T-helper 9 cell (primary cell): ENCODE results near the gene INSL3.
A peak's percentile ranks its signal among the peaks of the same experiment; 100 is the strongest.

Source experiments
- DNase-seq: peaks from one replicate; pipeline ENCODE4 v3.0.0-alpha.2; 2020

The INSL3 gene

DNA sequence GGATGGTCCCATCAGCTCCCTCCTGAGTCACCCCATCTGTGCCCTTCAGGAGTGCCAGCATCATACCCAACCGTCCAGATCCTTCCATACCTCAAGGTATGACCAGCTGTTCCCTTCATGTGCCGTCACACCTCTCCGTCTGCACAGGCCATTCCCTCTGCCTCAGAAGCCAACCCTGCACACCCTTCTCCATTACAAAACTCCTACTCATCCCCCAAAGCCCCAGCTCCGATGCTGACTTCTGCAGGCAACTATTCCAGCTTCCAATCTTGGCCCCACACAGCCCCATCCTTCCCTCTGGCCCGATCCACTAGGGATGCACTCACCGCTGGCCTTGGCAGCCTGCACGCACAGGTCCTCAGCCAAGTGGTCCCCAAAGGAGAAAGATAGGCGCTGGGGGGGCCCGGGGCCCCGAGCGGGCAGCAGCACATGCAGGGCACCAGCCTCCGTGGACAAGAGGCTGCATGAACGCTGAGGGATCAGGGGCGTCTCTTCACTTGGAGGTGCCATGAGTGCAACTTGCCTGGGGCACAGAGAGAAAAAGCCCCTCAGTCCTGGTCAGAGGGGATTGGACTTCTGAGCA is 22.7 kb upstream of the INSL3 start:
- DNase-seq, result no peak

DNA sequence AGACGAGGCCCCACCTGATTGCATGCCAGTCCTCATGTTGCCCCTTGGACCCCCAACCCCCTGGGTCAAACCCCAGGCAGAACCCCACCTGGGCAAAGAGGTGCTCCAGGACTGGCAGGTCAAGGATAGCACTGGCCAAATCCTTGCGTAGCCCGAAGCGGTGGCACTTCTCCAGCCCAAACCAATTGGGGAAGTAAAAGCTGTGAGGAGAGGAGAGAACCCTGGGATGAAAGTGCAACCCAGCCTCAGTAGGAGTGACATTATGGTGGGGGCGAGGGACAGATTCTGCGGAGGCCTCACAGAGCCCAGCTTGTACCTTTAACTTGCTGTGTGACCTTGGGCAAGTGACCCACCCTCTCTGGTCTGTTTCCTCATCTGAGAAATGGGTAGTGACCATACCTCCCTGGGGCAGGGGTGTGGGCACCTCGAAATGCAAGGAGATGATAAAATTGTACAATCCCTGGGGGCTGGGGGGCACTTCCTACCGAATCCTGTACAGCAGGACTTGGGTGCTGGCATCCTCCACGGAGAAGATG is 22.0 kb upstream of the INSL3 start:
- no peak for DNase-seq

DNA sequence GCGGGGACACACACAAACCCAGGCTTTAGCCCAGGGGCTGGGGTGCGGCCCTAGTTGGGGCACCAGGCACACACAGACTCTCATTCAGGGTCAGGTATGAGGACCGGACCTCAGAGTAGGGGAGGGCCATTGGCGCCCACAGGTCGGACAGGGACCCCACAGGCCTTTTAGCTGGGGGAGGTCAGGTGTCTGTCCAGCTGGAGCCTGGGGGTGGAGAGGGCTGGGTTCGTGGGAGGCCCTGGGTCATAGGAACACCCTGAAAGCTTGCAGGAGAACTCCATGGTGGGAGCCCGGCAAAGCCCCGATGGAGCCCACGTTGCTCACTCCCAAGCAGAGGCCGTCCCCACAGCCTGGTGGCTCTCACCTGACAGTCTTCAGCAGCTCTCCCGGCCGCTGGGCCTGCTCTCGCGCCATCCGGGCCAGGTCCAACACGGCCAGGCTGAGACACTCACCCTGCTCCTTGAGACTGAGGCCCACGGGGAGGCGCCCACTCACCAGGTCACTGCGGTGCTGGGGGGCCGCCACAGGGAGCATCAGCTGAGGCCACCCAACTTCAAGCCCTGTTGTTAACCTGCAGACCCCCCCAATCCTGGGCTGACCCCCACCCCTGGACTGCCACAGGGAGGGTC is 21.5 kb upstream of the INSL3 start:
- no peak for DNase-seq

DNA sequence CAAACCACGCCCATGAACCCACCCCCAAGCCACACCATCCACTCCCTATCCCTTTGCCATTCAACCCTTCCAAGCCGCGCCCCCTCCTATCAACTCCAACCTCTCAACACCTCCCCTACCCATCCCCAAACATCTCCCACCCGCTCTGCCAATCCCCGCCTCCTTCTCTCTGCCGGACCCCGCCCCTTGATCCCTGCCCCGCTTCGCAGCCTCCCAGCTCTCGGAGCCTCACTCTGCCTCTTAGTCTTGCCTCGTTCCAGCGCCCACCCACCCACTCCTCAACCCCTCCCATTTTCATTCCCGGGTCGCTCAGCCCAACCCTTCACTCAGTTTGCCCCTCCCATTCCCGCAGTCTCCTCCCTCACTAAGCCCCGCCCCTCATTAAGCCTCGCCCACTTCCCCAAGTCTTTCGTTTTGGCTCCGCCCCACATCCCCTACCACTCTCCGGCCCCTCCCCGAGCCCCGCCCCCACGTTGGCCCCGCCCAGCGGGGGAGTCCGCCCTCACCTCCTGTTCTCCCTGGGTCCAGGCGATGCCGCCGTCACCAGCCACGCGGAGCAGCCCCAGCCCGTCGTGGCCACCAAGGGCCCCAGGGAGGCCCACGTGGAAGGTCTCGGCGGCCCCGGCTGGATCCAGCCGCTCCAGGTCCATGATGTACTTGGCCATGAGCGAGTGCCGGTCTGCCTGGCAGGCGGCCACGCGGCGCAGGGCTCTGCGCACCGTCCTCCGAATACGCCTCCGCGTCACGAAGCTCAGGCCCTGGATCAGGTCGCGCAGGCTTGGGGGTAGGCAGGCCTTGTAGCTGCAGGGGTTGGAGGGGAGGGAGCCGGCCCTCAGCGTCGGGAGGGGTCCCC is 20.7 kb upstream of the INSL3 start:
- DNase-seq, result peak; percentile 25

DNA sequence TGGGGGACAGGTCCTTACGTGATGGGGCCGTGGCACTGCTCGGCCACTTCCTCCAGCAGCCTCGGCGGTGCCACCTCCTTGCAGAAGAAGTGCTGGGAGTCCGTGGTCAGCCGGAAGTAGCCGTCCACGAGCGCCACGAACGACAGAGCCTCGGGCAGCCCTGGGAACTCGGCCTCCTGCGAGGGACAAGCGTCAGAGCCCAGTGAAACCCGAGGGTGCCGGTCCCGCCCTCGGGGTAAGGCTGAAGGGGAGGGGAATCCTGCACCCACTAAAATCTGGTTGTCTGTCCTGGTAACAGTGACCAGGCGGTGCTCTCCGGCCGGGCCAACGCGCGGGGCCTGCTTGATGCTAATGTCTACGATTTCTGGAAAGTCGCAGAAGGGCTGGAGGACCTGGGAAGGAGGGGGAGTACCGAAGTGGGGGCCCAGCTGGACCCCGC is 20.1 kb upstream of the INSL3 start:
- no peak for DNase-seq

DNA sequence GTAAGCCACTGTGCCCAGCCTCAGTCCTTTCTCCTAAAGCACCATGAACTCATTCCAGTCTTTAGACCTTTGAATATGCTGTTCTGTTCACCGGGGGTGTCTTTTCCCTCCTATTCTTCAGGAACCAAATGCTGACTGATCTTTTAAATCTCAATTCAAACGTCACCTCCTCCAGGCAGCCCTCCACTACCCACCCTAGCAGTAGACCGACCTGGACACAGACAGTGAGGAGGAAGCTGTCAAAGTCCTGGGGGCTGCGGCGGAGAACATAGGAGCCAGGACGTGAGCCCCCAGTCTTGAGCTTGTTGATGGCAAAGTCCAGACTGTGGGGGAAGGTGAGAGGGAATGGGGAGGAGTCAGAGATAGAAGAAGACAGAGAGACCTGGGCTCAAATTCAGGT is 18.7 kb upstream of the INSL3 start:
- DNase-seq, result no peak

DNA sequence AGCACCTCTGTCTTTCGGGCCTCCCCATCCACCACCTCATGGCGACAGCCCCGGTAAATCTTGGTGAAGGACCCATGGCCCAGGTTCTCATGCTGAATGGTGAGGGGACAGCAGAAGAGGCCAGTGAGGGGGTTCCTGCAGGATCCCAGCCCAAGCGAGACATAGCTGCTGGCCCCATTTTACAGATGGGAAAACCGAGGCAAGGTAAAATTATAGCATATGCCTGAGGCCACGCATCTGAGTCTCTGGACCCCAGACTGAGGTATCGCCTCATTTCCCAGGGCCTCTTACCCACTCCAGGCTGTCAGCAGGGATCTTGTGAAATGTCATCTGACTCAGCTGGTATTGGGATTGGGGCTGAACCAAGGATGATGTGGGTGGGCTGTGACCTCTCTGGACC is 16.7 kb upstream of the INSL3 start:
- no peak for DNase-seq

DNA sequence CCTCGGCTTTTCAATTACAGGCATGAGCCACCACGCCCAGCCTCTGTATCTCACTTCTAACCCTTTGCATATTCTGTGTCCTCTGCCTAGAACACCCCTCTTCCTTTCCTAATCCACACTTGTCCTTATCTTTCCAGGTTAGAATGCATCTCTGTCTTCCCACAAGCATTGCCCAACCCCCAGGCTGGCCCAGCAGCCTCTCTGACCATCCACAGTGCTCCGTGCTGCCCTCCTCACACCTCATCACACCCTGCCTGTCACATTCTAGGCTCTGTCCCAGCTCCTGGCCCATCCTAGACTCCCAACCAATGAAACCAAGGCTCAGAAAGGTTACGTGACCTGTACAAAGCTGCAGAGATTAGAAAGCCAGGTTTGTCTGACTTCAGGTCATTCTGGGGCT is 15.2 kb upstream of the INSL3 start:
- no peak for DNase-seq

DNA sequence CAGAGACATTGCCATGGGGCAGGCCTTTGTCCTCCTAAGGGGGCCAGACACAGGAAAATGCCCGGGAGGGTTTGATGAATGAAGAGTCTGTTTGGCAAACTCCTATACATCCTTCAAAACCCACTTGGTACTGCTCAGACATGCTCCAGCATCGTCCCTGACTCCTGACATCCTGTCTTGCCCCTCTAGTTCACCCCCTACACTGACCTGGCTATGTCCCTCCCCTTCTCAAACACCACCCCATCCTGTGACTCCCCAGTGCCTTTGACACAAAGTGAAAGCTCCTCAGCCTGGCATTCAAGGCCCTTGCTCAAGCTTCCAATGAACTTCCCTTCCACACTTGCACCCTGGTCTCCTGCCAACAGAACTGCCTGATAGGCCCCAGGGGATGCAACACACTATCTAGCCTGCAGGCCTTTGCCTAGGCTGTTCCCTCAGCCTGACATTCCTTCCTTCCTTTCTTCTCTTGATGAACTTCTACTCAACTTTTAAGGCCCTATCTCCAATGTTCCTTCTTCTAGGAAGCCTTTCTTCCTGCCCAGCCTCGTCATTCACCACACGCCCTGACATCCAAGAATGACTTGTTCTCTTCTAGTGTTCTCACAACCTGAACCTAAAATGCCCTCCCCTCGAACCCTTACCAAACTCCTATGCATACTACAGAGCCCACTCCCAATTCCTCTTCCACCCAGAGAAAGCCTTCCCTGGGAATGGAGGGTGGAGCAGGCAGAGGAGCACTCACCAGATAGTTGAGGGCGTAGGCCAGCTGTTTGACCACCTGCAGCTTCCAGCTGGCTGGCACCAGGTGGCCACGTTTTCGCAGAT is 14.1 kb upstream of the INSL3 start:
- DNase-seq, result no peak

- no peak for DNase-seq
These were observed 13.2 kb upstream of the INSL3 start for GRCh38 chr19:17834350-17835181.

GRCh38 chr19:17832443-17833208 is 11.3 kb upstream of the INSL3 start:
- DNase-seq, result no peak

DNA sequence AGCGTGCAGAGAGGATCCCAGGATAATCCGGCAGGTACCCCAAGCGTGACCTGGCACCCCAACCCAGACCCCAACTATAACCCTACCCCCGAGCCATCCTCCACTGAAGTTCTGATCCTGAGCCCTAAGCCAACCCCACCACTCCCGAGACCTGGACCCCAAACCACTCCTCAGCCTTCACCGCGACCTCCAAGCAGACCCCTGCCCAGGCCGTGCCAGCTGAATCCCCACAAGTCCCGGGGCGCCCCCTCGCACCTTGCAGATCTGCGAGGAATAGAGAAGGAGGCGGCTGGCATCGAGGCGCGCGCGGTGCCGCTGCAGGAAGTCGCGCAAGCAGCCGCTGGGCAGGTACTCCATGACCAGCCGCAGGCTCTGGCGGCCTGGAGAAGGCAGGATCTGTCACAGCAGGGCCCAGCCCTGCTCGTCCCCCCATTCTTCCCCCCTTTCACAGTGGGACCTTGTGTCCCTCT is 10.1 kb upstream of the INSL3 start:
- no peak for DNase-seq

- DNase-seq, result peak; percentile 19
These were observed 9.5 kb upstream of the INSL3 start for GRCh38 chr19:17830567-17831418.

GRCh38 chr19:17829855-17830566 is 8.7 kb upstream of the INSL3 start:
- DNase-seq, result no peak

DNA sequence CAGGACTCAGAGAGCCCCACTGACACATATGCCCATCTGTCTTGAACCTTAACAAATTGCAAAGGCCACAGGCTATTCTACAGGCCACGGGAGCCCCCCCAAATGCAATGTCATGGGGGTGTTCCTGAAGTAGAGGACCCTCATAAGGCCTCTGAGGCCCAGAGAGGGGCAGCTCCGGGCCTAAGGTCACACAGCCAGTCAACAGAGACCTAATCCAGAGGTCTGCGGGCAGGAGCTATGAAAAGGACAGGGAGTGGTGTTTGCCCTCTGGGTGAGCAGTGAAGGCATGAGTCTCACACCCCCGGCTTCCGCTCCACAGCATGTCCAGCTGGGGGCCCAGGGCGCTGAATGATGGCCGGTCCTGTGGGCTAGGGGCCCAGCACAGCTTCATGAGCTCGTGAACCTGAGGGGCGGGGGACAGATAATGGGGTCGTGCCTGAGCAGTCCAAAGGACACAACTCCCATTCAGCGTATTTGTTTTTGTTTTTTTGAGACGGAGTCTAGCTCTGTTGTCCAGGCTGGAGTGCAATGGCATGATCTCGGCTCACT is 5.3 kb upstream of the INSL3 start:
- no peak for DNase-seq

DNA sequence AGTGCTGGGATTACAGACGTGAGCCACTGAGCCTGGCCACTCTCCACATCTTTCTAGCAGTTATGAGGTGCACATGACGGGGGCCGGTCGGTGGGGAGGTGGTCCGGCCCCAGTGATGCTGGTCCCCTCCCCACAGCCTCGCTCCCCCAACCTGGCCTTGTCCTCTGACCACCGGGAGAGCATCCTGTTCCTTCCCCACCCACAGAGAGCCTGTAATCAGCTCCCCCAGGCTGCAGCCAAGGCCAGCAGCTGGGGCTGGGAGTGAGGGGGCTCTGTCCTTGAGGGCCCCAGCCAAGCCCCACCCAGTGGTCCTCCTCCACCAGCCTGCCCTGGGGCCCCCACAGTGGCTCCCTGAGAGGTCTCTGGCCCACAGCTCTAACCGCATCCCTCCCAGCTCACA is 3.0 kb upstream of the INSL3 start:
- DNase-seq, result no peak

- DNase-seq, result no peak
These were observed 3.5 kb downstream of the INSL3 start for GRCh38 chr19:17817668-17818363.

GRCh38 chr19:17812099-17812498 is 9.2 kb downstream of the INSL3 start:
- DNase-seq, result no peak
